Fibroblast of lung (primary cell): Measurements from ENCODE around the gene OTUD4.

Experiments used
- CTCF ChIP-seq, 2 donors: IDR thresholded peaks in 1 of 2; conservative IDR thresholded peaks in 1 of 2; 1 replicate in 1 of 2; 2 replicates in 1 of 2; pipeline ENCODE4 v1.5.1; 2011 to 2012; ENCODE audit warnings: low read length in 2 of 2, control low read depth in 1 of 2, inconsistent platforms in 1 of 2, low read depth in 1 of 2, mild to moderate bottlenecking in 1 of 2
- EZH2 ChIP-seq: IDR thresholded peaks from 2 replicates; pipeline ENCODE4 v1.5.1; 2012; ENCODE audit warnings: low read length, control low read depth, mild to moderate bottlenecking; ENCODE audit errors: missing control alignments

DNA sequence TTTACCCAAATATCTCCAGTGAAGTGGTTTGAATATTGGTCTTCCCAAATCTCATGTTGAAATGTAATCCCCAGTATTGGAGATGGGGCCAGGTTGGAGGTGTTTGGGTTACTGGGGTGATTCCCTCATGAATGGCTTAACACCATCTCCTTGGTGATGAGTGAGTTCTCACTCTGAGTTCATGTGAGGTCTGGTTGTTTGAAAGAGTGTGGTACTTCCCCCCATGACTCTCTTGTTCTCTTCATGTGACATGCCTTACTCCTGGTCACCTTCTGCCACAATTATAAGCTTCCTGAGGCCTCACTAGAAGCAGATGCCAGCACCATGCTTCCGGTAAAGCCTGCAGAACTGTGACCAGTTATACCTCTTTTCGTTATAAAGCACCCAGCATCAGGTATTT, 32.9 kb upstream of the OTUD4 start:
- no peak for TF ChIP-seq CTCF (conservative IDR thresholded peaks at IDR 0.05 in 1 of 2, IDR thresholded peaks at IDR 0.05 in 1 of 2; ENCODE audit: low read depth in 1 of 2, low read length in 2 of 2)
- TF ChIP-seq EZH2: no peak
